Aorta (tissue), 5 donors: ENCODE results near the gene MAP1B. TPM values are rescaled to one million over a fixed set of nuclear protein-coding genes. Genes with fewer than 3 reads are reported as not detected.
A peak's percentile ranks its signal among the peaks of the same experiment; 100 is the strongest.

Experiments
- ATAC-seq: fragments of 200-7000 bp; cut with Tn5 transposase; one replicate; pipeline ENCODE4 v1.9.1; 2022; ENCODE audit warnings: moderate library complexity; ENCODE audit not compliant: low FRiP score
- DNase-seq, 2 donors: peaks; one replicate each; pipeline ENCODE4 v3.0.0-alpha.2; 2020
- H3K27ac ChIP-seq, 2 donors: one replicate each; pipeline ENCODE4 v1.5.1; 2013; ENCODE audit warnings: low read length in 2 of 2, mild to moderate bottlenecking in 2 of 2, moderate library complexity in 2 of 2, control low read depth in 1 of 2, inconsistent platforms in 1 of 2, low read depth in 1 of 2
- H3K27me3 ChIP-seq, 2 donors: one replicate each; pipeline ENCODE4 v1.6.1; 2013; ENCODE audit warnings: control low read depth in 1 of 2, low read length in 1 of 2, mild to moderate bottlenecking in 1 of 2, moderate library complexity in 1 of 2; ENCODE audit not compliant: insufficient read depth in 2 of 2, control insufficient read depth in 1 of 2
- H3K36me3 ChIP-seq, 2 donors: one replicate each; pipeline ENCODE4 v1.6.1; 2013; ENCODE audit warnings: control low read depth in 1 of 2, low read length in 1 of 2, mild to moderate bottlenecking in 1 of 2; ENCODE audit not compliant: insufficient read depth in 2 of 2, control insufficient read depth in 1 of 2
- H3K4me1 ChIP-seq, 2 donors: one replicate each; pipeline ENCODE4 v1.6.1; 2013; ENCODE audit warnings: low read length in 2 of 2, control low read depth in 1 of 2, mild to moderate bottlenecking in 1 of 2, moderate library complexity in 1 of 2; ENCODE audit not compliant: insufficient read depth in 2 of 2, control insufficient read depth in 1 of 2
- H3K4me3 ChIP-seq, 2 donors: one replicate each; pipeline ENCODE4 v1.5.1; 2013; ENCODE audit warnings: low read length in 2 of 2, control low read depth in 1 of 2, mild to moderate bottlenecking in 1 of 2
- H3K9me3 ChIP-seq: one replicate; pipeline ENCODE4 v1.6.1; 2013; ENCODE audit warnings: mild to moderate bottlenecking, low read length; ENCODE audit not compliant: control insufficient read depth
- WGBS, 2 donors: extraction: QIAGEN DNeasy Blood & Tissue Kit; methylation state at CpG; one replicate each; pipeline ENCODE4 v1.1.7; 2013; 5-methylcytosine and 5-hydroxymethylcytosine counted together
- intact Hi-C, 2 donors: fragments of 100-400 bp; cut with DNase I; formaldehyde crosslinking; loops; one replicate each; pipeline versions ENCODE4 v1.14.2 to v1.15.0; 2022
- polyA plus RNA-seq, 2 donors: library from polyadenylated mRNA; stranded (reverse); fragments of 200-250 nt; gene quantifications; one replicate each; pipeline ENCODE4 v1.2.3, GENCODE V29; 2013
- total RNA-seq, 2 donors: library from RNA; stranded (reverse); fragmentation: NEBNext Ultra II Directional; extraction: Animal tissue kit (Norgen Biotek cat#: 25700); gene quantifications; one replicate each; pipeline ENCODE4 v1.2.1, GENCODE V29; 2021
- donor health status: healthy with polysubstance abuse.
- donor health status: Bipolar disorder and iron deficiency.
- donor health status: DM: no; HTN: no; CAD: no.
- donor health status: DM: no; HTN: no; CAD: no.
- donor health status: DM: yes; HTN: yes; CAD: no.

MAP1B gene
- total and polyA plus RNA-seq, 4 donors = 27.2 to 754 (median 224) TPM

- Histone ChIP-seq H3K4me3 (no peak overlapping the region), H3K27ac (peak overlapping the region; percentile 14 to 97), H3K4me1 (peaks cover 3 to 7% of the 10 kb centered on the region in 2 donors), H3K36me3 (peaks cover 0 to 3% of the 10 kb centered on the region in 2 donors), H3K27me3 (no peaks in the 10 kb centered on the region), H3K9me3 (no peaks in the 10 kb centered on the region)
- ATAC-seq (peak; percentile 81), DNase-seq (peak; percentile 70 to 82)
- intact Hi-C loops = loop anchor here in 1 of 2 donors (5.0 kb wide), 1 partner anchor 36 kb away; no protein-coding TSS in a partner anchor
- WGBS, 2 donors = 11% methylated on average over 6 of the region's 6 CpGs
These were observed 103.8 kb downstream of the MAP1B start for GRCh38 chr5:72210888-72211678.

- ATAC-seq = no peak
- H3K36me3 ChIP-seq = peaks cover 0 to 2% of the 10 kb centered on the region in 2 donors
- no peak overlapping the region for H3K4me3 ChIP-seq
- no peaks in the 10 kb centered on the region for H3K9me3 ChIP-seq
- no peaks in the 10 kb centered on the region for H3K27me3 ChIP-seq
- H3K27ac ChIP-seq = peak overlapping the region in 1 of 2 donors; percentile 28
- H3K4me1 ChIP-seq = peaks cover 3 to 7% of the 10 kb centered on the region in 2 donors
- WGBS, 2 donors = 87 to 92% methylated on average over 2 of the region's 2 CpGs
- no peak for DNase-seq
- intact Hi-C loops = loop anchor here in 1 of 2 donors (5.0 kb wide), 1 partner anchor 35 kb away; no protein-coding TSS in a partner anchor
These were observed 104.9 kb downstream of the MAP1B start for GRCh38 chr5:72212171-72212570.

- 97% methylated on average over 4 of the region's 4 CpGs for WGBS, 2 donors
- Histone ChIP-seq H3K4me3 (no peak overlapping the region), H3K27ac (no peak overlapping the region), H3K36me3 (peaks cover 0 to 2% of the 10 kb centered on the region in 2 donors), H3K27me3 (no peaks in the 10 kb centered on the region), H3K9me3 (no peaks in the 10 kb centered on the region), H3K4me1 (peaks cover 3 to 7% of the 10 kb centered on the region in 2 donors)
- intact Hi-C loops = loop anchor here in 1 of 2 donors (5.0 kb wide), 1 partner anchor 34 kb away; no protein-coding TSS in a partner anchor
- DNase-seq (no peak), ATAC-seq (no peak)
These were observed 106.2 kb downstream of the MAP1B start for GRCh38 chr5:72213482-72213881.

- 74 to 81% methylated on average over 4 of the region's 4 CpGs for WGBS, 2 donors
- Histone ChIP-seq H3K27me3 (no peaks in the 10 kb centered on the region), H3K4me1 (peaks cover 3 to 7% of the 10 kb centered on the region in 2 donors), H3K4me3 (no peak overlapping the region), H3K36me3 (no peaks in the 10 kb centered on the region), H3K27ac (no peak overlapping the region), H3K9me3 (no peaks in the 10 kb centered on the region)
- no peak for DNase-seq
- no peak for ATAC-seq
- intact Hi-C loops = loop anchor here in 1 of 2 donors (5.0 kb wide), 1 partner anchor 33 kb away; no protein-coding TSS in a partner anchor
These were observed 106.9 kb downstream of the MAP1B start for GRCh38 chr5:72214168-72214567.

- H3K27me3 ChIP-seq = no peaks in the 10 kb centered on the region
- no peak overlapping the region for H3K27ac ChIP-seq
- peaks cover 0 to 3% of the 10 kb centered on the region in 2 donors for H3K4me1 ChIP-seq
- 79 to 84% methylated on average over 3 of the region's 3 CpGs for WGBS, 2 donors
- H3K4me3 ChIP-seq = no peak overlapping the region
- no peaks in the 10 kb centered on the region for H3K9me3 ChIP-seq
- H3K36me3 ChIP-seq = peaks cover 1 to 3% of the 10 kb centered on the region in 2 donors
- DNase-seq = no peak
- ATAC-seq = no peak
- intact Hi-C loops = no loop called here
These were observed 109.5 kb downstream of the MAP1B start for GRCh38 chr5:72216756-72217155.

- H3K36me3 ChIP-seq = peaks cover 4 to 6% of the 10 kb centered on the region in 2 donors
- 95 to 96% methylated on average over 1 of the region's 1 CpG for WGBS, 2 donors
- DNase-seq (no peak), ATAC-seq (no peak)
- no peak overlapping the region for H3K4me3 ChIP-seq
- no peaks in the 10 kb centered on the region for H3K9me3 ChIP-seq
- H3K27ac ChIP-seq = no peak overlapping the region
- H3K27me3 ChIP-seq = no peaks in the 10 kb centered on the region
- intact Hi-C loops = no loop called here
- no peaks in the 10 kb centered on the region for H3K4me1 ChIP-seq
These were observed 113.8 kb downstream of the MAP1B start for GRCh38 chr5:72221099-72221498.

- WGBS, 2 donors = 66 to 75% methylated on average over 4 of the region's 4 CpGs
- Histone ChIP-seq H3K36me3 (peaks cover 4 to 6% of the 10 kb centered on the region in 2 donors), H3K4me1 (no peaks in the 10 kb centered on the region), H3K9me3 (no peaks in the 10 kb centered on the region), H3K27ac (no peak overlapping the region), H3K4me3 (no peak overlapping the region), H3K27me3 (no peaks in the 10 kb centered on the region)
- intact Hi-C loops = no loop called here
- no peak for ATAC-seq
- DNase-seq = no peak
These were observed 114.3 kb downstream of the MAP1B start for GRCh38 chr5:72221541-72221940.

- 88 to 94% methylated on average over 1 of the region's 1 CpG for WGBS, 2 donors
- no peak overlapping the region for H3K4me3 ChIP-seq
- ATAC-seq (no peak), DNase-seq (no peak)
- peaks cover 4 to 6% of the 10 kb centered on the region in 2 donors for H3K36me3 ChIP-seq
- no peaks in the 10 kb centered on the region for H3K27me3 ChIP-seq
- intact Hi-C loops = no loop called here
- H3K9me3 ChIP-seq = no peaks in the 10 kb centered on the region
- no peak overlapping the region for H3K27ac ChIP-seq
- peaks cover 0 to 4% of the 10 kb centered on the region in 2 donors for H3K4me1 ChIP-seq
These were observed 115.2 kb downstream of the MAP1B start for GRCh38 chr5:72222521-72222920.

GRCh38 chr5:72223371-72223770 lies 116.1 kb downstream of the MAP1B start:
- Histone ChIP-seq H3K4me3 (no peak overlapping the region), H3K27me3 (no peaks in the 10 kb centered on the region), H3K27ac (no peak overlapping the region), H3K36me3 (peaks cover 4 to 6% of the 10 kb centered on the region in 2 donors), H3K4me1 (peaks cover 0 to 4% of the 10 kb centered on the region in 2 donors), H3K9me3 (no peaks in the 10 kb centered on the region)
- ATAC-seq (no peak), DNase-seq (no peak)
- intact Hi-C loops = no loop called here
- 88 to 93% methylated on average over 4 of the region's 4 CpGs for WGBS, 2 donors
